SK-N-SH treated with all-trans-retinoic acid at 6 μM for 48 hours (cell line): ENCODE results near the gene MACF1.

Experiments
- CREB5 ChIP-seq: fragments of 250-450 bp; sonication (Bioruptor Pico); IDR thresholded peaks from 2 replicates; pipeline ENCODE4 v1.5.1; 2020; ENCODE audit warnings: low read depth, mild to moderate bottlenecking, moderate library complexity
- CSDC2 ChIP-seq: fragments of 250-450 bp; sonication (Bioruptor Pico); IDR thresholded peaks from 2 replicates; pipeline ENCODE4 v1.5.0; 2020; ENCODE audit warnings: mild to moderate bottlenecking, moderate library complexity
- CSRNP3 ChIP-seq: fragments of 250-450 bp; sonication (Bioruptor Pico); IDR thresholded peaks from 2 replicates; pipeline ENCODE4 v1.5.1; 2021; ENCODE audit warnings: mild to moderate bottlenecking, moderate library complexity
- ESRRG ChIP-seq: fragments of 250-450 bp; sonication (Bioruptor Pico); IDR thresholded peaks from 2 replicates; pipeline ENCODE4 v1.6.1; 2021; ENCODE audit warnings: mild to moderate bottlenecking
- GLIS3 ChIP-seq: fragments of 250-450 bp; sonication (Bioruptor Pico); IDR thresholded peaks from 2 replicates; pipeline ENCODE4 v1.5.0; 2020; ENCODE audit warnings: mild to moderate bottlenecking, moderate library complexity
- PPARA ChIP-seq: fragments of 250-450 bp; sonication (Bioruptor Pico); IDR thresholded peaks from 2 replicates; pipeline ENCODE4 v1.5.0; 2020; ENCODE audit warnings: mild to moderate bottlenecking, borderline replicate concordance
- RARB ChIP-seq: fragments of 250-450 bp; sonication (Bioruptor Pico); IDR thresholded peaks from 2 replicates; pipeline ENCODE4 v1.8.0; 2021; ENCODE audit warnings: mild to moderate bottlenecking, moderate library complexity
- SNAI2 ChIP-seq: fragments of 250-450 bp; sonication (Bioruptor Pico); IDR thresholded peaks from 2 replicates; pipeline ENCODE4 v1.5.0; 2020; ENCODE audit warnings: mild to moderate bottlenecking, moderate library complexity
- TSHZ2 ChIP-seq: fragments of 250-450 bp; sonication (Bioruptor Pico); IDR thresholded peaks from 2 replicates; pipeline ENCODE4 v1.5.0; 2020; ENCODE audit warnings: mild to moderate bottlenecking, moderate library complexity
- ZFP3 ChIP-seq: fragments of 250-450 bp; sonication (Bioruptor Pico); IDR thresholded peaks from 2 replicates; pipeline ENCODE4 v1.5.0; 2020; ENCODE audit warnings: mild to moderate bottlenecking, moderate library complexity
- ZFP30 ChIP-seq: fragments of 450-650 bp; formaldehyde crosslinking; IDR thresholded peaks from 2 replicates; pipeline ENCODE4 v1.5.0; 2022; ENCODE audit warnings: mild to moderate bottlenecking, moderate library complexity
- ZNF8 ChIP-seq: fragments of 450-650 bp; formaldehyde crosslinking; IDR thresholded peaks from 2 replicates; pipeline ENCODE4 v1.5.0; 2020; ENCODE audit warnings: mild to moderate bottlenecking, moderate library complexity
- TF ChIP-seq, protein P1 (sequence below): fragments of 250-450 bp; sonication (Bioruptor Pico); IDR thresholded peaks from 2 replicates; pipeline ENCODE4 v1.8.0; 2020; ENCODE audit warnings: mild to moderate bottlenecking, moderate library complexity, borderline replicate concordance

DNA sequence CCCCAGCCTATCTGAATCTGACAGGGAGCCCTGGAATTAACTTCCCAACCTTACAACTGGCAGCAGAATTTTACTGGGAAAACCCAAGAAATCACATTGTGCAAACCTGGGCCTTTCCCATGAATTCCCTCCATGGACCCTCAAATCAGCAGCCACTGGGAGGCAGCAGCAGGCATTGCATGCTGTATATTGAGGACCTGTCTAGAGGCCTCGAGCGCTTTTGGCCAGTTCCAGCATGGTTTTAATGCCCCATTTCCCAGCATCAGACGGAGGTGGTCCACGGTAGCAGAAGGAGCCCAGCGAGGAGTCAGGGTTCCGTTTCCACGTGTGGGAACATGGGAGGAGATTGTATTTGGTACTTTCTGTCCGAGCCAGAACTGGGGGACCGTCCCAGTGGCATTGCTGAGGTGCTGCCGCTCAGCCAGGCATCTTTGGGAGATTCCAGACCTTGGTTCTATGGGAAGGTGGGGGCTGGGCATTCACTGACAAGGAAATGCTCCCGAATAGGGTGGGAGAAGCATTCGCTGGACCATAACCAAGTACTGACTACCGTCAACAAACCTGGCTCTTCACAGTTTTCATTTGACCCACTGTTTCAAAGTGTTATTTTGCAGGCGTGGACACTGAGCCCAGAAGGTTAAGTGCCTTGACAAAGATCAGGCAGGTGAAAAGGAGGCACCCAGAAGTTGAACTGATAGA lies 302.9 kb downstream of the MACF1 start:
- TF ChIP-seq CSRNP3 (CRISPR knock-in tag) (no peak), CREB5 (no peak), ESRRG (CRISPR knock-in tag) (no peak), PPARA (CRISPR knock-in tag) (no peak), TSHZ2 (CRISPR knock-in tag) (no peak), ZFP30 (CRISPR knock-in tag) (no peak), CSDC2 (no peak), ZFP3 (CRISPR knock-in tag) (no peak), RARB (CRISPR knock-in tag) (no peak), ZNF8 (CRISPR knock-in tag) (no peak), GLIS3 (CRISPR knock-in tag) (no peak), SNAI2 (CRISPR knock-in tag) (no peak)
- TF ChIP-seq, protein P1, sequence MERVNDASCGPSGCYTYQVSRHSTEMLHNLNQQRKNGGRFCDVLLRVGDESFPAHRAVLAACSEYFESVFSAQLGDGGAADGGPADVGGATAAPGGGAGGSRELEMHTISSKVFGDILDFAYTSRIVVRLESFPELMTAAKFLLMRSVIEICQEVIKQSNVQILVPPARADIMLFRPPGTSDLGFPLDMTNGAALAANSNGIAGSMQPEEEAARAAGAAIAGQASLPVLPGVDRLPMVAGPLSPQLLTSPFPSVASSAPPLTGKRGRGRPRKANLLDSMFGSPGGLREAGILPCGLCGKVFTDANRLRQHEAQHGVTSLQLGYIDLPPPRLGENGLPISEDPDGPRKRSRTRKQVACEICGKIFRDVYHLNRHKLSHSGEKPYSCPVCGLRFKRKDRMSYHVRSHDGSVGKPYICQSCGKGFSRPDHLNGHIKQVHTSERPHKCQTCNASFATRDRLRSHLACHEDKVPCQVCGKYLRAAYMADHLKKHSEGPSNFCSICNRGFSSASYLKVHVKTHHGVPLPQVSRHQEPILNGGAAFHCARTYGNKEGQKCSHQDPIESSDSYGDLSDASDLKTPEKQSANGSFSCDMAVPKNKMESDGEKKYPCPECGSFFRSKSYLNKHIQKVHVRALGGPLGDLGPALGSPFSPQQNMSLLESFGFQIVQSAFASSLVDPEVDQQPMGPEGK = no peak
